ENCODE data around the gene TRPT1. TPM values are rescaled to one million over a fixed set of nuclear protein-coding genes. Genes with fewer than 3 reads are reported as not detected.

The TRPT1 gene, protein sequence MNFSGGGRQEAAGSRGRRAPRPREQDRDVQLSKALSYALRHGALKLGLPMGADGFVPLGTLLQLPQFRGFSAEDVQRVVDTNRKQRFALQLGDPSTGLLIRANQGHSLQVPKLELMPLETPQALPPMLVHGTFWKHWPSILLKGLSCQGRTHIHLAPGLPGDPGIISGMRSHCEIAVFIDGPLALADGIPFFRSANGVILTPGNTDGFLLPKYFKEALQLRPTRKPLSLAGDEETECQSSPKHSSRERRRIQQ
- 18.6 and 25.2 TPM in 2 replicates for polyA plus RNA-seq (2011; rRNA removed)
- polyA plus RNA-seq (2012; cell fraction: cytosol; rRNA removed): 31.3 and 36.3 TPM in 2 replicates
- polyA plus RNA-seq (2012; cell fraction: nucleus; rRNA removed): 59.6 and 75.7 TPM in 2 replicates
- 24.2 to 28.5 TPM (median 26.1 TPM) in 3 replicates for polyA plus RNA-seq (2017; fragmentation: RNase III; extraction: RNeasy Plus Mini Kit Qiagen cat#74134 plus additional on column Dnase treatment)
- polyA minus RNA-seq (2011; rRNA and poly(A)+ RNA removed): 26.9 and 27.9 TPM in 2 replicates

DNA sequence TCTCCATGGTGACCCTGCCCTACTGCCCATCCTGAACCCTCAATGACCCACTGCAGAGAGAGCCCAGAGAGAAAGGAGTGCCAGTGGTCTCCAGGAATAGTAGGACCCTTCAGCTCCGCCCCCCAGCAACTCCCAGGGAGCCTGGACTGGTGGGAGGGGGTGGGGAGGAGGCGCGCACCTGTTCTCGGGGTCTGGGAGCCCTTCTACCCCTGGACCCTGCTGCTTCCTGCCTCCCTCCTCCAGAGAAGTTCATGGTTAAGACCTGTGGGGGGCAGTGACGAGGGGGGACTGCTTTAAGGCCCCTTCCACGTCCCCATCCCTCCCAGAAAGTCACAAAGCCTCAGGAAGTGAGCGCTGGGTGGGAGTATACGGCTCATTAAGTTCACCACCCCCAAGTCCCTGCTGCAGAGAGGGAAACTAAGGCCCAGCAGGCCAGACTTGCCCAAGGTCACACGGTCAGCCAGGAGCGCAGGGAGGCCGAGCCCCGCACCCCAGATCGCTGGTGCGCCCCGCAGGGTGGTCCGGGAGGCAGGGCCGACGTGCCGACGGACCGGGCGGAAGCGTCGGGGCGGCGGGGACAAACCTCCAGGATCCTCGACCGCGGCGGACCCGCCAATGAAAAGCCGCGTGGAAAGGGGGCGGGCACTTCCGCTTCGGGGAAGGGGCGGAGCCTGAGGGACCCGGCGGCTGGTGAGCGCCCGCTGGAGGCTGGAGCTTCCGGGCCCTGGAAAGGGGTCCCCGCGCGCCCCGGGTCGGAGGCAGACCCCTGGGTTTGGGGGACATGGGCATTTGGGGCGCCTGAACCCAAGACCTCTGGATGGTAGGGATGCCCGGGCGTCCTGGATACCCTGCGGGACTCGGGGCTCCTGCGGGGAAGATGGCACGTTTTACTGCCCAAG, at the start of gene TRPT1, which contains the start of gene NUDT22:
TRPT1 (minus strand) TSS at position 579 of the 899 bp plus-strand sequence; CDS start at position 253, 326 bp downstream.
NUDT22 (plus strand) TSS at position 667 of the 899 bp plus-strand sequence. CDS start 379 bp downstream, outside the sequence.
- Histone ChIP-seq H3K9me3 (no peaks in the 10 kb centered on the region), H3K4me1 (peaks cover 30% of the 10 kb centered on the region), H3K27ac (peak within 1 kb of the TSS; percentile 93 to 99), H3K4me2 (peak within 1 kb of the TSS; percentile 100), H3K4me3 (peak within 1 kb of the TSS; percentile 97)
- DNase-seq (ENCODE audit: low read depth in 1 of 2, low spot score in 1 of 2) (peak; percentile 80 to 90), ATAC-seq (peak; percentile 77 to 83), FAIRE-seq (no peak)
- CTCF ChIA-PET: interaction anchor here (1.4 to 19.9 kb wide), 9 partner anchors 9 to 77 kb away, joined by 3 to 254 read pairs (median 10); partner anchors contain the start of genes ESRRA, FERMT3 and PLCB3
- TF ChIP-seq JUN (IDR thresholded peaks at IDR 0.05) (peak; percentile 48 to 74; a peak in 4 of 5 replicates), GATA3 (IDR thresholded peaks at IDR 0.05; ENCODE audit: borderline replicate concordance) (0 out of 2 replicates have a peak, but pooled peaks have one; percentile 12), POLR2A (IDR thresholded peaks at IDR 0.05; ENCODE audit: low read length) (peak; percentile 67), HDAC2 (IDR thresholded peaks at IDR 0.05) (no peak), PHF8 (IDR thresholded peaks at IDR 0.05; ENCODE audit: borderline replicate concordance, low read depth) (peak; percentile 68; the same call in 1 of the 2 replicates), RAD21 (conservative IDR thresholded peaks at IDR 0.05 in 1 of 2, IDR thresholded peaks at IDR 0.05 in 1 of 2) (0 out of 5 replicates have a peak, but pooled peaks of 1 of the 2 experiments have one; percentile 14), CBX8 (IDR thresholded peaks at IDR 0.05) (no peak), RFX5 (IDR thresholded peaks at IDR 0.05) (0 out of 2 replicates have a peak, but pooled peaks have one; percentile 28), KDM5A (IDR thresholded peaks at IDR 0.05) (no peak), ESRRA (IDR thresholded peaks at IDR 0.05; ENCODE audit: borderline replicate concordance, low read length) (peak; percentile 1; the same call in 1 of the 2 replicates), NFE2L2 (conservative IDR thresholded peaks at IDR 0.05; ENCODE audit: low read length) (no peak), ZNF302 (CRISPR knock-in tag; IDR thresholded peaks at IDR 0.05) (no peak)
- TF ChIP-seq, protein P1, sequence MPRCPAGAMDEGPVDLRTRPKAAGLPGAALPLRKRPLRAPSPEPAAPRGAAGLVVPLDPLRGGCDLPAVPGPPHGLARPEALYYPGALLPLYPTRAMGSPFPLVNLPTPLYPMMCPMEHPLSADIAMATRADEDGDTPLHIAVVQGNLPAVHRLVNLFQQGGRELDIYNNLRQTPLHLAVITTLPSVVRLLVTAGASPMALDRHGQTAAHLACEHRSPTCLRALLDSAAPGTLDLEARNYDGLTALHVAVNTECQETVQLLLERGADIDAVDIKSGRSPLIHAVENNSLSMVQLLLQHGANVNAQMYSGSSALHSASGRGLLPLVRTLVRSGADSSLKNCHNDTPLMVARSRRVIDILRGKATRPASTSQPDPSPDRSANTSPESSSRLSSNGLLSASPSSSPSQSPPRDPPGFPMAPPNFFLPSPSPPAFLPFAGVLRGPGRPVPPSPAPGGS (IDR thresholded peaks at IDR 0.05): peak; percentile 70; the same call in 2 of the 3 replicates
- TF ChIP-seq, protein P2, sequence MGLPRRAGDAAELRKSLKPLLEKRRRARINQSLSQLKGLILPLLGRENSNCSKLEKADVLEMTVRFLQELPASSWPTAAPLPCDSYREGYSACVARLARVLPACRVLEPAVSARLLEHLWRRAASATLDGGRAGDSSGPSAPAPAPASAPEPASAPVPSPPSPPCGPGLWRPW (IDR thresholded peaks at IDR 0.05): no peak
- TF ChIP-seq, protein P3, sequence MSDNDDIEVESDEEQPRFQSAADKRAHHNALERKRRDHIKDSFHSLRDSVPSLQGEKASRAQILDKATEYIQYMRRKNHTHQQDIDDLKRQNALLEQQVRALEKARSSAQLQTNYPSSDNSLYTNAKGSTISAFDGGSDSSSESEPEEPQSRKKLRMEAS (IDR thresholded peaks at IDR 0.05): peak; percentile 65; the same call in 1 of the 2 replicates
- TF ChIP-seq, protein P4, sequence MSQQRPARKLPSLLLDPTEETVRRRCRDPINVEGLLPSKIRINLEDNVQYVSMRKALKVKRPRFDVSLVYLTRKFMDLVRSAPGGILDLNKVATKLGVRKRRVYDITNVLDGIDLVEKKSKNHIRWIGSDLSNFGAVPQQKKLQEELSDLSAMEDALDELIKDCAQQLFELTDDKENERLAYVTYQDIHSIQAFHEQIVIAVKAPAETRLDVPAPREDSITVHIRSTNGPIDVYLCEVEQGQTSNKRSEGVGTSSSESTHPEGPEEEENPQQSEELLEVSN (IDR thresholded peaks at IDR 0.05; ENCODE audit: borderline replicate concordance, low read depth): peak; percentile 61; the same call in 1 of the 2 replicates
- TF ChIP-seq, protein P5, sequence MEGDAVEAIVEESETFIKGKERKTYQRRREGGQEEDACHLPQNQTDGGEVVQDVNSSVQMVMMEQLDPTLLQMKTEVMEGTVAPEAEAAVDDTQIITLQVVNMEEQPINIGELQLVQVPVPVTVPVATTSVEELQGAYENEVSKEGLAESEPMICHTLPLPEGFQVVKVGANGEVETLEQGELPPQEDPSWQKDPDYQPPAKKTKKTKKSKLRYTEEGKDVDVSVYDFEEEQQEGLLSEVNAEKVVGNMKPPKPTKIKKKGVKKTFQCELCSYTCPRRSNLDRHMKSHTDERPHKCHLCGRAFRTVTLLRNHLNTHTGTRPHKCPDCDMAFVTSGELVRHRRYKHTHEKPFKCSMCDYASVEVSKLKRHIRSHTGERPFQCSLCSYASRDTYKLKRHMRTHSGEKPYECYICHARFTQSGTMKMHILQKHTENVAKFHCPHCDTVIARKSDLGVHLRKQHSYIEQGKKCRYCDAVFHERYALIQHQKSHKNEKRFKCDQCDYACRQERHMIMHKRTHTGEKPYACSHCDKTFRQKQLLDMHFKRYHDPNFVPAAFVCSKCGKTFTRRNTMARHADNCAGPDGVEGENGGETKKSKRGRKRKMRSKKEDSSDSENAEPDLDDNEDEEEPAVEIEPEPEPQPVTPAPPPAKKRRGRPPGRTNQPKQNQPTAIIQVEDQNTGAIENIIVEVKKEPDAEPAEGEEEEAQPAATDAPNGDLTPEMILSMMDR (IDR thresholded peaks at IDR 0.05): peak; percentile 28; the same call in 2 of the 3 replicates
- POLR2A ChIA-PET: interaction anchor here (0.6 to 2.9 kb wide), 11 partner anchors 13 to 354 kb away, joined by 3 to 16 read pairs (median 4); partner anchors contain the start of genes FKBP2, PPP1R14B, PRDX5 and STIP1
- WGBS (ENCODE audit: missing lambda C conversion rate): 2% methylated on average over 17 of the region's 54 CpGs

All from A549 (cell line).